SU-DHL-6 (cell line): Measurements from ENCODE around the gene HOXC11.

ENCODE experiments used
- H2AFZ ChIP-seq: fragments of 200-600 bp; sonication (generic); 2 replicates; pipeline ENCODE4 v1.6.1; 2014; ENCODE audit warnings: low read depth, mild to moderate bottlenecking, moderate library complexity, mixed read lengths, antibody characterized with exemption, low read length; ENCODE audit not compliant: severe bottlenecking
- H3F3A ChIP-seq: fragments of 200-600 bp; shearing (Covaris generic); 2 replicates; pipeline ENCODE4 v1.6.0; 2016; ENCODE audit warnings: antibody characterized with exemption, mild to moderate bottlenecking; ENCODE audit not compliant: insufficient read depth
- H3K27ac ChIP-seq: fragments of 200-600 bp; sonication (generic); 2 replicates; pipeline ENCODE4 v1.5.1; 2016; ENCODE audit warnings: low read depth, mild to moderate bottlenecking, low read length, moderate library complexity, mixed read lengths
- H3K27me3 ChIP-seq: fragments of 200-600 bp; sonication (generic), shearing (Covaris generic); 2 replicates; pipeline ENCODE4 v1.6.0; 2014; ENCODE audit warnings: mild to moderate bottlenecking, low read length
- H3K36me3 ChIP-seq: fragments of 200-600 bp; sonication (generic); 2 replicates; pipeline ENCODE4 v1.6.1; 2014; ENCODE audit warnings: mild to moderate bottlenecking, low read length, mixed read lengths
- H3K4me2 ChIP-seq: fragments of 300-600, 200-600 bp; shearing (Covaris generic), sonication (generic); 2 replicates; pipeline ENCODE4 v1.6.0; 2014; ENCODE audit warnings: low read length, low read depth, mild to moderate bottlenecking; ENCODE audit not compliant: poor library complexity, severe bottlenecking
- H3K4me3 ChIP-seq: fragments of 200-600 bp; sonication (generic); 2 replicates; pipeline ENCODE4 v1.5.1; 2014; ENCODE audit warnings: antibody characterized with exemption, low read length, mild to moderate bottlenecking, mixed read lengths; ENCODE audit not compliant: insufficient read depth, poor library complexity, severe bottlenecking
- H3K79me2 ChIP-seq: fragments of 200-600 bp; sonication (generic); 2 replicates; pipeline ENCODE4 v1.6.1; 2014; ENCODE audit warnings: mild to moderate bottlenecking, low read length, moderate library complexity; ENCODE audit not compliant: insufficient read depth
- H3K9ac ChIP-seq: fragments of 200-600 bp; sonication (generic); 2 replicates; pipeline ENCODE4 v1.7.0; 2014; ENCODE audit warnings: mild to moderate bottlenecking, low read length
- H3K9me2 ChIP-seq: fragments of 200-600 bp; sonication (generic); replicated peaks from 2 replicates; pipeline ENCODE4 v1.6.1; 2014; ENCODE audit warnings: low read length; ENCODE audit not compliant: insufficient read depth
- H3K9me3 ChIP-seq: fragments of 200-600 bp; sonication (generic); 2 replicates; pipeline ENCODE4 v1.6.1; 2014; ENCODE audit warnings: low read length, mixed read lengths; ENCODE audit not compliant: insufficient read depth
- H4K20me1 ChIP-seq: fragments of 200-600 bp; sonication (generic); 2 replicates; pipeline ENCODE4 v1.6.1; 2014; ENCODE audit warnings: low read depth, mild to moderate bottlenecking, antibody characterized with exemption, low read length, moderate library complexity, mixed read lengths
- CTCF ChIP-seq: fragments of 200-600 bp; sonication (generic); IDR thresholded peaks from one replicate; pipeline ENCODE4 v1.5.1; 2017; ENCODE audit warnings: antibody characterized with exemption, mild to moderate bottlenecking, low read length, moderate library complexity; ENCODE audit not compliant: insufficient read depth, poor library complexity, severe bottlenecking
- EZH2phosphoT487 ChIP-seq: fragments of 200-600 bp; sonication (generic), shearing (Covaris generic); conservative IDR thresholded peaks from 2 replicates; pipeline ENCODE4 v1.6.1; 2018; ENCODE audit warnings: mild to moderate bottlenecking, antibody characterized with exemption, low read length, moderate library complexity, mixed read lengths

Gene HOXC11

GRCh38 chr12:53939141-53940108 is 33.5 kb upstream of the HOXC11 start:
- Histone ChIP-seq H3K36me3 (no peaks in the 10 kb centered on the region), H4K20me1 (no peaks in the 10 kb centered on the region), H3F3A (no peaks in the 10 kb centered on the region), H3K79me2 (no peaks in the 10 kb centered on the region), H3K9me3 (no peaks in the 10 kb centered on the region), H3K9ac (no peak overlapping the region), H3K9me2 (no peaks in the 10 kb centered on the region), H3K4me3 (no peak overlapping the region), H2AFZ (no peak overlapping the region), H3K27ac (no peak overlapping the region), H3K4me2 (no peak overlapping the region), H3K27me3 (no peaks in the 10 kb centered on the region)
- TF ChIP-seq EZH2phosphoT487 (no peak), CTCF (no peak)

- Histone ChIP-seq H3F3A (no peaks in the 10 kb centered on the region), H3K9me3 (no peaks in the 10 kb centered on the region), H3K27ac (no peak overlapping the region), H2AFZ (no peak overlapping the region), H3K9ac (no peak overlapping the region), H3K36me3 (no peaks in the 10 kb centered on the region), H4K20me1 (no peaks in the 10 kb centered on the region), H3K79me2 (no peaks in the 10 kb centered on the region), H3K4me3 (no peak overlapping the region), H3K9me2 (no peaks in the 10 kb centered on the region), H3K27me3 (no peaks in the 10 kb centered on the region), H3K4me2 (no peak overlapping the region)
- no peak for TF ChIP-seq CTCF
- no peak for TF ChIP-seq EZH2phosphoT487
Observed at GRCh38 chr12:53940443-53941014, 32.4 kb upstream of the HOXC11 start.

- H3K27ac ChIP-seq: no peak overlapping the region
- no peak overlapping the region for H3K9ac ChIP-seq
- TF ChIP-seq EZH2phosphoT487: no peak
- no peak for TF ChIP-seq CTCF
- no peaks in the 10 kb centered on the region for H3K36me3 ChIP-seq
- no peaks in the 10 kb centered on the region for H3K9me3 ChIP-seq
- no peaks in the 10 kb centered on the region for H3F3A ChIP-seq
- no peak overlapping the region for H3K4me2 ChIP-seq
- H3K79me2 ChIP-seq: no peaks in the 10 kb centered on the region
- no peaks in the 10 kb centered on the region for H4K20me1 ChIP-seq
- H3K27me3 ChIP-seq: no peaks in the 10 kb centered on the region
- no peak overlapping the region for H2AFZ ChIP-seq
- no peak overlapping the region for H3K4me3 ChIP-seq
- H3K9me2 ChIP-seq: no peaks in the 10 kb centered on the region
Observed at GRCh38 chr12:53941187-53941586, 31.7 kb upstream of the HOXC11 start.
